Measurements from ENCODE around the gene SEC61B. TPM values are rescaled to one million over a fixed set of nuclear protein-coding genes. Genes with fewer than 3 reads are reported as not detected.

Gene SEC61B
- total RNA-seq, 1 donor from 2014 or later = 62.9 TPM

GRCh38 chr9:99239341-99240060 is 17.4 kb downstream of the SEC61B start:
- TF ChIP-seq CTCF (IDR thresholded peaks at IDR 0.05; ENCODE audit: insufficient read depth, low read length, severe bottlenecking) = no peak
- H3K36me3 ChIP-seq (ENCODE audit: control insufficient read depth, insufficient read depth, low read length) = no peaks in the 10 kb centered on the region
- no peak overlapping the region for H3K4me3 ChIP-seq (ENCODE audit: low read depth, low read length)
- H3K27me3 ChIP-seq (ENCODE audit: control insufficient read depth, insufficient read depth, low read length) = no peaks in the 10 kb centered on the region
- no peak for FAIRE-seq
- DNase-seq (ENCODE audit: low read depth) = no peak

GRCh38 chr9:99241106-99241505 is 19.0 kb downstream of the SEC61B start:
- TF ChIP-seq CTCF (IDR thresholded peaks at IDR 0.05; ENCODE audit: insufficient read depth, low read length, severe bottlenecking) = no peak
- H3K36me3 ChIP-seq (ENCODE audit: control insufficient read depth, insufficient read depth, low read length) = no peaks in the 10 kb centered on the region
- no peaks in the 10 kb centered on the region for H3K27me3 ChIP-seq (ENCODE audit: control insufficient read depth, insufficient read depth, low read length)
- DNase-seq (ENCODE audit: low read depth) (no peak), FAIRE-seq (no peak)
- H3K4me3 ChIP-seq (ENCODE audit: low read depth, low read length) = no peak overlapping the region

DNA sequence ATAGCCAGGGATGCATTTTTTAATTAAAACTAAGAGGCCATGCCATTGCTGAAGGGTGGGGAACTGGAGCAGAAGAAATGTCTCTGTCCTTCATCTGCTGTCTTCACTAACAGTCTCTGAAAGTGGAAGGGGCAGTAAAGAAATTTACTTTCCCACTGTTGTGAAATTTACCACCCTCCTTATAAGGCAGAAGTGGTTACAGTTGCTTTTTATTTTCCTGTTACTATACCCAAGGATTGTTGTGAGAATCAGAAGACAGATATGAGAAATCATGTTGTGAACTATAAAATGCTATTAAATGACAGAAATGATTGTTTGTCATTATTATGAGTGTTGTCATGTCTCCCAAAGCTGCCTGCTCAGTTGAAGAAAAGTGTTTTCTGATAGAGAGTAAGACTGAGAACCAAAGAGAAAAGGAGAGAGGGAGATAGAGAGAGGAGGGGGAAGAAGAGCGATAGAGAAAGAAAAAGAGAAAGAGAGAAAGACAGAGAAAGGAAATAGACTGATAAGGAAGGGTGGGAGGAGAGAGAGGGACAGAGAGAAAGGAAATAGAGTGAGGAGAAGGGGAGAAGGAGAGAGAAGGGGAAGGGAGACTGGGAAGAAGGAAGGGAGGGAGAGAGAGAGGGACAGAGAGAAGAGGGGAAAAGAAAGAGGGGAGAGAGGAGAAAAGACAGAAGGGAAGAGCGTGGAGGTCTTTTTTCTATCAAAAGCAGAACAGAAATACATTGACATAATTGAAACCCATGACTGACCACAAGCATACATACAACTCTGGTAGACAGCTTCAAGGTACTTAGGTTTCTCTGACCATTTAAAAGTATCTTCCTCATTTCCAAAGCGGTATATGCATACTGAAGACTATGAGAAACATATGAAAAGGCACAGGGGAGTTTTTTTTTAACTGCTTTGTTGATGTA is 22.5 kb downstream of the SEC61B start:
- DNase-seq (ENCODE audit: low read depth) (no peak), FAIRE-seq (no peak)
- TF ChIP-seq CTCF (IDR thresholded peaks at IDR 0.05; ENCODE audit: insufficient read depth, low read length, severe bottlenecking) = no peak
- no peak overlapping the region for H3K4me3 ChIP-seq (ENCODE audit: low read depth, low read length)
- no peaks in the 10 kb centered on the region for H3K36me3 ChIP-seq (ENCODE audit: control insufficient read depth, insufficient read depth, low read length)
- H3K27me3 ChIP-seq (ENCODE audit: control insufficient read depth, insufficient read depth, low read length) = no peaks in the 10 kb centered on the region

DNA sequence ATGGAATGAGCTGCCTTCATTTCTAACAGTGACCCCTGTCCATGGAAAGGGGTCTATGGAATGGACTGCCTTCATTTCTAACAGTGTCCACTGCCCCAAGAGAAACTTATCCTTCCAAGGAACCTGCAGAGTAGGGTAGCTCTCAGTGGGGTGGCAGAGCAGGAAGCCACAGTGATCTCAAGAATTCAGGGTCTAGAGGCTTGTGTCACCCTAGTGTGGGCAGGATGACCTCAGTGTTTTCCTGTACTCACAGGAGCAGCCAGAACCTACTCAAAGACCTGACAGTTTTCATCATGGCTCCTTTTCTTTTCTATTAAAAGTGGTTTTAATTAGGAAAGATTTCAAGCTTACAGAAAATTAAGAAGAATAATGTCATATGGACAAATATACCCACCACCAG is 27.5 kb downstream of the SEC61B start:
- DNase-seq (ENCODE audit: low read depth) (no peak), FAIRE-seq (no peak)
- Histone ChIP-seq H3K4me3 (ENCODE audit: low read depth, low read length) (no peak overlapping the region), H3K36me3 (ENCODE audit: control insufficient read depth, insufficient read depth, low read length) (no peaks in the 10 kb centered on the region), H3K27me3 (ENCODE audit: control insufficient read depth, insufficient read depth, low read length) (no peaks in the 10 kb centered on the region)
- TF ChIP-seq CTCF (IDR thresholded peaks at IDR 0.05; ENCODE audit: insufficient read depth, low read length, severe bottlenecking) = no peak

DNA sequence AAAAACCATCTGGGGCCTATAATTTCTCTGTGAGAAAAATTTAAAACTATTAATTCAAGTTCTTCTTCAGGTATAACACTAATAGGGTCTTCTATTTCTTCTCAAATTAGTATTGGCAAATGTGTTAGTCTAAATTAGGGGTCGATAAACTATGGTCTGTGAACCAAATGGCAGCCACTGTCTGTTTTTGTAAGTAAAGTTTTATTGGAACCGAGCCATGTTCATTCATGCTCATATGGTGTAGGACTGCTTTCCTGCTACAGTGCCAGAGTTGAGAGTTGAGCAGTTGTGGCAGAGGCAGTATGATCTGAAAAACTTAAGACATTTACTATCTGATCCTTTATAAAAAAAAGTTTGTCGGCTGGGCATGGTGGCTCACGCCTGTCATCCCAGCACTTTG is 29.1 kb downstream of the SEC61B start:
- Histone ChIP-seq H3K36me3 (ENCODE audit: control insufficient read depth, insufficient read depth, low read length) (no peaks in the 10 kb centered on the region), H3K4me3 (ENCODE audit: low read depth, low read length) (no peak overlapping the region), H3K27me3 (ENCODE audit: control insufficient read depth, insufficient read depth, low read length) (no peaks in the 10 kb centered on the region)
- FAIRE-seq (no peak), DNase-seq (ENCODE audit: low read depth) (no peak)
- no peak for TF ChIP-seq CTCF (IDR thresholded peaks at IDR 0.05; ENCODE audit: insufficient read depth, low read length, severe bottlenecking)

Measured in bronchial epithelial cell (primary cell).